ENCODE measurements around the gene FIGN.

The FIGN gene

DNA sequence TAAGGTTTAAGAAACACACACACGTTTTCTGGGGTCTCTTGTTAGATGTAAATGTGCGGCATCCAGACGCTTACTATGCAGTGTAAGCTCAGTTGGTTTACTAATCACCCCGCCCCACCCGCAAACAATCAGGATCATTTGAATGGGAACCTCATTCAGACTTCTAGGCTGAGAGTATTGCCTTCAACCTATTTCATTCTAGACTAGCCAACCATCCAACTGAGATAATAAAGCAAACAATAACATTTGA, 1.3 kb upstream of the FIGN start:
- peak; percentile 15 for DNase-seq (ENCODE audit: low spot score)

DNA sequence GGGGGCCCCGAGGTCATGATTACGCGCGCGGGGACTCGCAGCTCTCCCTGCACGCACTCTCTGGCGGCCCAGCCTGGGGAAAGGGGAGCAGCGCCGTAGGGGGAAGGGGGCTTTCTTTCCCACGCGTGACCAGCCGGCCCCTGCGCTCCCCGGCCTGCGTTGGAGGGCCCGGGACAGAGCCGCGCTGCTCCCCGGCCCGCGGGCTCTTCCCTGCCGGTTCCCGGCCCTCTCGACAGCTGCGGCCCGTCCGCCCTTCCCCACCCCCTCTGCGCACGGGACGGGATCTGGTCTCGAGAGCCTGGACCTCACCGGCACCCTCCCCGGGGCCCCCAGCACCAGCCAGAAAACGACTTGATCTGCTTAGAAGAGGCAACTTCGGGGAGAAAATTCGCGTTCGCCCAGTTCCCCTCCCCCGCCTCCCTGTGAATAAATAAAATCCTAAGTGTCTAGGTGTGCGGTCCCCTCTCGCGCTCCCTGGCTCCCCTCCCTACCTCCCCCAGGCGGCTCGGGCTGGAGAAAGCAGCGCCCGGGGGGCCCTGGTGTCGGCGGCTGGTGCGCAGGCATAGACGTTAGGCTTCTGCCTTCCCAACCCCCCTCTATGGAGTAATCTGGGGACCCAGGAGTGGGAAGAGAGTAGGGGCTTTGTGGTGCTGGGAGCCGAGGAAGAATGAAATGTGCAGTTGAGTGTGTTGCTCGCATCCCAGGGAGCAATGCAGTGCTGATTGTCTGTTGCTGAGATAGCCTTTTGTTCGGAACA, 803 bp upstream of the FIGN start:
- DNase-seq (ENCODE audit: low spot score), result no peak

DNA sequence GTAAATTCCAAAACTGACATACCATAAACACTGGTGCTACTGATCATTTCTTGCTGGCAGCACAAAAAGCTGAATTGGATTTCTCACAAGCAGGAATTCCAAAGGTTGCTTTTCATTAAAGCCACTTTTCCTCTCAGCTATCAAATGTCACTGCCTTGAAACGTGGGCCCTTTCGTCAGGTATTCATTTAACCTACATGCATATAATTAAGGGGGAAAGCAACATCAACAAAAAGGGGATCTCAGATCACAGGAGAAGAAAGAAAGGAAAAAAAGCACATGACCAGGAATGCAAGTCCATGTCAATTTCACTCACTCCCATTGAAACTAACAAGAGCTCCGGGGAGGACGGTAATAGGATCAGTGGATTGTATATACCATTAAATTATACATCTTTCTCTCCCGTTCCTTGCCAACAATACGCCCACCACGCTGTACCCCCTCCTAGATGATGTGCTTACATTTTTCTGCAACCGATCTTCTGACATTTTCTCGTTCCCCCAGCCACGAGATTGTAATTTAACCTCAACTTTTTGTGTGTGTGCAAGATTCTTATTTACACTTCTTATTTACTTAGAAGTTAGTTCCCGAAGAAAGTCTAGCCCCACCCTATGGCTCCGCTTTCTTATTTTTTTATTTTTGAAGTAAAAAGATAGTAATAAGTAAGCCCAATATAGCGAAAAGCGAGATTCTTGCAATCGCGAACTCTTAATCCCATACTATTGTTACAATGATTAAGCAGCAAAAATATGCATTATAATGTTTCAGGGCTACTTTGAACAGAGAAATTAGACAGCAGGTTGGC, 725 bp downstream of the FIGN start:
- DNase-seq (ENCODE audit: low spot score), result peak; percentile 63

DNA sequence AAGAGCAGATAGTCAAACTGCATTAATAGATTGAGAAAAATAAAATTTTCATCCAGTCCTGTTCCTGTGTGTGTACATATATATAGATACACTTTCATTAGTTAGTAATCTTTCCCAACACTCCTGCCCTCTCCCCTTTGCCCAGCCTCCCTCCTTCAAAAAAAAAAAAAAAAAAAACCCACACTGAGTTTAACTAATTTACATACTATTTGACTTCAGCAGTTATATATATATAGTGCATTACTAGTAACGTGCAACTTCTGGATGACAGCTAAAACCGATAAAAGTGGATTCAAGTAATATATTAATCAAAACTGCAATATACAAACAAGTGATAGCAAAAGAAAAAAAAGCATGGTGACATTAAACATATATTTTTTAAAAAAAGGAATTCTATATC, 1.4 kb downstream of the FIGN start:
- DNase-seq (ENCODE audit: low spot score), result no peak

DNA sequence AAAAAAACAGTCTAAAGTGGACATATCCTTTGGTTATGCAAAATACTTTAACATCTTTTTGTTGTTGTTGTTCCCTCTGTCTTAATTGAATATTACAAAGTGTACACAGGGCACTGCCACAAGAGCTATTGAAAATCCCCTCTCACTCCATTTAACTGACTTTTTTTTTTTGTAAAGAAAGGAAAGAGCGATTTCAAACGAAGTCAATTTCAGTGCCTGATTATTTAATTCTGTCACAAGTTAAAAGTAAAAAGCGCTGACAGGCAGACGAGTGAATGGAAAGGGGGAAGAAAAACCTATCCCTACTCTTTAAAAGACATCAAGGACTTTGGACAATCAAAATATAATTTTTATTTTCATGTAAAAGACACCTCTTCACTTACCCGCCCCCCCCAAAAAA, 1.9 kb downstream of the FIGN start:
- peak; percentile 12 for DNase-seq (ENCODE audit: low spot score)

DNA sequence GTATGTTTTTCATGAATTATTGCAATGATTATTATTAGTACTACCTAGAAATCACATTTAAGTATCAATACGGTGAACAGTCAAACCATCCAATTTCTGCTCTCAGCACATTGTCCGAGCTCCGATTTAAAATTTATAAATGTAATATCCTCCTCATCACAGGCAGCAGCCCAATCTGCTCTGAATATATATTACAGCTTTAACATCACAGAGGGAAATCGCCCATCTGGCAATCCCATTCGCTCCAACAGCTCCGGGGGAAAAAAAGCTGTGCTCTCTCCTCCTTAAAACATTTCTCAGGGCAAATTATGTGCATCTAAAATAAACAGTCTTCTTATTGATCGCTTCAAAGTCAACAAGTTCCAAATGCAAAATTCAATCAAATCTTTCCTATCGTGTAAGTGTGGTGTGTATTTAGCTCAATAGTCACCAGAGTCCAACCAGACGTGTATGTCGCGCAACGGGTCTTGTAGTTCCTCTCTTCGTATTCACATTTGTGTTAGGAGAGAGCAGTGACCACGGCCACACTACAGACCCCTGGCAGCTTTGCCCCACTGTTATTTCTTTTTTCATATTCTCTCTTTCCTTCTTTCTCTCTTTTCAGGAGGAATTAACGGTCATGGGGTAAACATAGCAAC, 2.4 kb downstream of the FIGN start:
- DNase-seq (ENCODE audit: low spot score), result peak; percentile 61

DNA sequence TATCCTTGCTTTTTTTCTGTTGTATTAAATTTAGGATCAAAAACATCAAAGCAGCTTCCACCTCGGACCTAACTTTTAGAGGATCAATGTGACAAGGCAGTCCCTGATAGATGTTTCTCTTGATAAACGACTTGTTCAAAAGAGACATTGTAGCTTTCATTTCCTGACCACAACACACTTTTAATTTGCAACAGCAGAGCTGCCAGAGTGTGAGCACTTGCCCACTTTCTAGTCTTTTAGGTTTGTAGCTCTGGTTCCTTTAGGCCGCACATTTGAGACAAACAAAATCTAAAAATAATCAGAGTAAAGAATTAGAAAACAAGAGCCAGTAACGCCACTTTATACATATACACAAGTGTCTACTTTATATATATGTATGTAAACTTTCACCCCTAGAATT, 3.1 kb downstream of the FIGN start:
- peak; percentile 69 for DNase-seq (ENCODE audit: low spot score)

DNA sequence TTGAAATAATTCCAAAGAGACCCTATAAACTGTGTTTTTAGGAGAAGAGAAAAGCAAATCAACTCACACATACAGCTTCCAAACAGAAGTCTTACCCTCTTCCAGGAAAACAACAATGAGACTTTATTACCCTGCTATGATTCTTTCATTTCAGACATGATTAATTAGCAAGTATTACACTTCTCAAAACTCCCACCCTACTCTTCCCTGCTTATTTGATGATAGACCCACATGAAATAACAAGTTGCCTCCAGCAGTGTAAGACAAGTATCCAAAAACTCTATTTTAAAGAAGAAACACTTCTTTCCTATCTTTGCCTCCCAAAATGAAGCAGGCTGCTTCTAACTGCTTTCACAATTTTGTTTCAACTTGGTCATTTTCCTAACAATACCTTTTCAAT, 4.1 kb downstream of the FIGN start:
- peak; percentile 53 for DNase-seq (ENCODE audit: low spot score)

DNA sequence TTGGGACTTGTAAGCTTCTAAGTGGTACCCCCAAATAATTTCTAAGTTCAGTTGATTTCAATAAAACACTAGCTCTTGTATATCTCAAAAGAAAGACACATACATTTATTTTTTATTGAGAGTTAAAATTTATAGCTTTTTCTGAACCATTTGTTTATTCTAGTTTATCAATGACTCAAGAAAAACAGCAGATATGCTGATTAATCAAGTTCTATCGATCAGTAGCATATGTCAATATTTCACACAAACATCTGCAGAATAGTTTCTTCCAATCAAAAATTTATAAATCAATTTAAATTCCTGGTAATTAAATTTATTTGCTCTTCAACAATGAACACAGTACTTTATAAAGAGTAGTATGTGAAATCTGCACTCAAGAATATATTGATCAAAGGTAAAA, 5.3 kb downstream of the FIGN start:
- DNase-seq (ENCODE audit: low spot score), result no peak

DNA sequence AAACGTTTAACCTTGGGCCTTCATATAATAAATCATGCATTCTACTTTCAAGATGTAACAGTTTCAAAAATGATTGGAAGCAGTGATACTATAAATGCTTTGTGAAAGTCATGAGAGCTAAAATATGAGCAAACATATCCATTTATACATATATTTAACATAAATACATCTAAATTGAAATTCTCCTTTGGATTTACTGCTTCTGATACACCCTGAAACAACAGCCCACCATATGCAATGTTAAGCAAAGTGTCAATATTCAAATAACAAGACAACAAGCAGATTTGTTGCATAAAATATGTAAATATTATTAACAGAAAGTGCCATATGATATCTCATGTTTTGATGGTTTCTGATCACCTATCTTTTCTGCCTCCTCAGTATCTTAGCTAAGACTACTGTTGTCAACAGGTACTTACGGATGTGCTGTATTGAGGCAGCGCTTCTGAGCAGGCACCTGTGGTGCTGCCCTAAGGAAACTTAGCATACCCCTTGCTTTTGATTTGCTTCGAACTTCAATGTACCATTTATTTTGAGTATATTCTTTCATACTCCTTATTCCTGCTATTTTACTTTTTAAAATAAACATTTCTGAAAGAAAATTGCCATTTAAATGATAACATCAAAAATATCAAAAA, 6.1 kb downstream of the FIGN start:
- no peak for DNase-seq (ENCODE audit: low spot score)

DNA sequence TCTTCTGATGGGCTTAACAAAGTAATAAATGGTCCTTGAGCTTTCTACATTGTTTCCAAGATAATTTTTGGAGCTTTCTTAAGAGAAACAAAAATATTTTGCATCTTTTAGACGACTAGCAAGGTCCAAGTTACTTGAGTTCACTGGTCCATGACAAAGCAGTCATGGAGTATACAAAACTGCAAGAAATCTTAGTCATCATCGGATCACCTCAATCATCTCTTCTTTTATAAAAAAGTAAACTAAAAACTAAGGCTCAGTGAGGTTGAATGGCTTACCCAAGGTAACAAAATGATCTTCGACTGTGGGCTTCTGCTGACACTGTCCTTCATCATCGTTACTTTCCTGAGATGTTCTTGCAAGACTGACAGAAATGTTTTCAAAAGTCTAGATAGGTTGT, 11.9 kb downstream of the FIGN start:
- no peak for DNase-seq (ENCODE audit: low spot score)

DNA sequence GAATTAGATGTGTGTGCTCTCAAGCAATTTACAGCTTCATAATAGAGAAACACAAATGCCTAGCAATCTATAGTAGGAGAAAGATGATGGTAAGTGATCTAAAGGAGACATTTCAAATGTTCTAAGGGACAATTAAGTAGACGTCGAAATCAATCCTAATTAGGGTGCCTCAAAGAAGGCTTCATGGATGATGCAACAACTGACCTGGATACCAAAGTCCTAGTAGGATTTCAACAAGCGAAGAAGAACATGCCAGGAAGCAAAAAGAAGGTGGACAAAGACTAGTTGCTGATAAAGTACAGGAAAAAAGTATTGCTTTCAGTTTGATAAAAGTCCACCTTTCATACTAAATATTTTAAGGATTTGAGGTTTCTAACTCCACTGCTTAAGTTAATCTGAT, 12.5 kb downstream of the FIGN start:
- DNase-seq (ENCODE audit: low spot score), result no peak

DNA sequence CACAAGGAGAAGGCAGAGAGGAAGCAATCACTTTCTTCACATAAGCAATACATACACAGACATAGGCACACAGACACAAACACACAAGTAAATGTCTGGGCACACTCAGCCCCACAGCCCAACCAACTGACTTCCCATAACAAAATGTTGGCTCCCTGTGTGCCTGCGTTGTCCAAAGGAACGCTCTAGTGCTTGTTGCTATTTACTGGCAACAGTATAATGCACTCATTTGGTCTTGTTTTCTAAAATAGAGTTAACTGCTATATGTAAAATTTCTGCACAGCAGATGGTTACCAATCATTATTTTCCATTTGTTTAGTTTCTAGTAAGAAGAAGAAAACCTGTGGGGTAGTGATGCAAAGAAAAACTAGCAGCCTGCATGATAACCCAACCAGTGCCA, 16.5 kb downstream of the FIGN start:
- DNase-seq (ENCODE audit: low spot score), result peak; percentile 38

DNA sequence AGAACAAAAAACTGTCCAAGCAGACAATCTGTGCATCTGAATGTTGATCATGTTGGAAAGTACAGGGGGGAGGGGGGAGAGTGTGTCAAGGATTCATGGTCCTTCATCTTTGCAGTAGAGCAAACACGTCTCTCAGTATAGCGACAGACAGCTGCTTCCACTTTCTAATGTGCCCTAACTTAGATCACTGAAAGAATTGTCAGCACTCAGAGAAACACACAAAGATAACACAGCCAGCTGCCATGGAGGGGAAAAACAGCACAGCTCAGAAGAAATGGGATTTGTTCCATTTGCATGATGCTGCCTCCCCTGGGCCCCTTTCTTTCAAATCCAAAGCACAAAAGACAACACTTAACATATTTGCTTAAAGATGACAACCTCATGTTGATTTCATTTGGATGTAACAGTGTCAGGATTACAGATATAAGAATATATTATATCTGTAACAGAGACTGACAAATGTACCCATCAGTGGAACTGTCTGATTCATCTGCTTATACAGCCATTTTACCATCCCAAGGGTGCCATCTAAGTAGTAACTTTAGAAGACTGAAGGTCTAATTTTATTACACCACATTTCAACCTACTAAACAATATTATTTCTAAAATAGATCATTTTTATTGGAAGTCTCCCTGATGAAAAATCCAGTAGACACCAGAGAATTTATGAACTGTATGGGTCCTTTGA, 17.7 kb downstream of the FIGN start:
- DNase-seq (ENCODE audit: low spot score), result no peak

DNA sequence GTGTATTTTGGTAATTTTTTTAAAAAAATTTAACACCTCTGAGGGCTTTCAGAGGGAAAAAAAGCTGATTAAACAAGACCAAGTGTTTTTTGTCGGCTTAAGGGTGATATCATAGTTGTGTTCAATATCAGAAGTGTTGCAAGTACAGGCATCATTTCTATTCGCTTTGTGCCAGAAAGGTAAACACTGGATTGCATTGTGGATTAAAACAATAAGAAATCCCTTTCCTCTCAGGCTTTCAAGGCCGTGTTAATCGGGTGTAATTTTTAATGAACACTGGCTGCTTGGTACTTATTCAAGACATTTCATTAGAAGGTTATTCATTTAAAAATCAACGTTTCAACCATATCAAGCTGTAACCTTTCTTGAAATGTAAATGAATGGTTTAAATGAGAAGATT, 18.3 kb downstream of the FIGN start:
- DNase-seq (ENCODE audit: low spot score), result no peak

DNA sequence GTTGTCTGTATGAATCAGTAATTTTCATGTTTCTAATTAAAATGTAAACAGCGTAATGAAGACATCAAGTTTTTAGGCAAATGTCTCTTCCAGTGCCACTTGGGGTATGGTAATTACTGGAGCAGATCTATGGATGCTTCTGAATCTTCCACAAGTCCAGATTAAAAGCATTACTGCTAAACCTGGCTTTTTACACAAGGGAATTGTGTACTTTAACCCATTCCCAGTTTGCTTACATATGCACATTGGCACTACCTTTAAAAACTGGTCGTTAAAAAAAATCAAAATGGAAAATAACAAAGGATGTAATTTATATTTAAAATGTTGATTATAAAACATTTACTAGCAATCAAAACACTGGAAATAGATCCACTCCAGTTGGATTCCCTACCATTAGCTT, 19.7 kb downstream of the FIGN start:
- no peak for DNase-seq (ENCODE audit: low spot score)

DNA sequence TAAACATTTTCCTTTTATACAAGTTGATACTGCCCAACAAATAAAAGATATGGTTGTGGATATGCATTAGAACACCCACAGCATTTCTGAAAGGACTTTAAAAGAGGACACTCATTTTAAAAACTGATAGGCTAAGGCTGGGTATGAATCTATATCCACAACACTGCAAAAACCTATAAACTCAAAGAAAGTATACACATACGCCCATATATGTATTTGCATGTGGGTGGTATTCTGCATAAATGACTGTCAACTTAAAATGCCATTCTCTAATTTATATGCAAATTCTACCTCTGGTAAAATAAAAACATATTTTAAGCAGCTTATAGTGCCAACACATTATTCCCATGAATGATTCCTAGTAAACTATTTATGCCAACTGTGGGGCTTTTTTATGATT, 20.1 kb downstream of the FIGN start:
- no peak for DNase-seq (ENCODE audit: low spot score)

DNA sequence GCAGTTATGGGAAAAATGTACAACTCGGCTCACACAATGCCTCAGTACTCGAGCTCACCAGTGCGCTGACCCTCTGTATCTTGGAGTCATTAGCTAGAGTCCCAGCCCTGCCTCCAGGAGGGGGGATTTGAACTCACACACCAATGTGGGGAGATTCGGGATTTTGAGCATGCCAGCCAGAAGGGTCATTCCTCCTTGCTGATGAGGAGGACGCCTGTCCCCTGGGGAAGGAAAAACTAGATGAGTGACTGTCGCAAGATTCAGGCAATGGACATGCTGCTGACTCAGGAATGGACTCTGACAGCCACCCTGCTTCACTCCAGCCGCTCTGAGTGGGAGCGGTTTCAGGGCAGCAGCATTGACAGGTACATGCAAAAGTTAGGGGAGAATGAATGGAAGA, 20.6 kb downstream of the FIGN start:
- no peak for DNase-seq (ENCODE audit: low spot score)

DNA sequence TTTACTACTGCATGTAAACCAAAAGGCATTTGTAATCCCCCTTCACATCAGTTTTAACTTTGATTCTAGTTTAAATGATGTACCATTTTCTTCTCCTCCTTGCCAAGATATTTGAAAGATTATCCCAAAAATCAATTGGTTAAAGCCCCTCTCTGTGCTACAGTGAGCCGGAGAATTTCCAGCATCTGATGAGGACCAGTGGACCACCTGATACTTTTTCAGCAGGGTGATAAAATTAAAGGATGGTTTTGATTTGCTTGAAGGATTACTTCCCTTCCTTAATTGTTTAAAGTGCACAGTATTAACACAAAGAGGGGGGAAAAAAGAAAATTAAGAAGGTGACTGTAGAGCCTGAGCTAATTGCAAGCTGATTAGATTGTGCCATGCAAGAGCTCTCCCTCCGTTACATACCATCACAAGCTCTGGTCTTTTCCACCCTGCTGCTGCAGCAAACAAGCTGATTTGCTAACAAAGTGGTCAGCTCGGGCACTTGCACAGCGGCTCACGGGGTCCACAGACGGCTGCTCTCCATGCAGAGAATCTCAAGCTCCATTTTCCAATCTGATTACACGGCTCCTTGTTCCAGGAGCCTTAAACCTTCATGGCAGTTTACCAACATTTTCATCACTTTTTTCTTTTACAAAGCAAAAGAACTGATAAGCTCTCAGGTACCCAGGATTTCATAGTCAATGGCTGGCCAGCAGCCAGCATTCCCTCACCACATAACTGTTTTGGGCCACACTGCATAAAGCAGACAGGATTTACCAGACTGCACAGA, 22.1 kb downstream of the FIGN start:
- DNase-seq (ENCODE audit: low spot score), result no peak

DNA sequence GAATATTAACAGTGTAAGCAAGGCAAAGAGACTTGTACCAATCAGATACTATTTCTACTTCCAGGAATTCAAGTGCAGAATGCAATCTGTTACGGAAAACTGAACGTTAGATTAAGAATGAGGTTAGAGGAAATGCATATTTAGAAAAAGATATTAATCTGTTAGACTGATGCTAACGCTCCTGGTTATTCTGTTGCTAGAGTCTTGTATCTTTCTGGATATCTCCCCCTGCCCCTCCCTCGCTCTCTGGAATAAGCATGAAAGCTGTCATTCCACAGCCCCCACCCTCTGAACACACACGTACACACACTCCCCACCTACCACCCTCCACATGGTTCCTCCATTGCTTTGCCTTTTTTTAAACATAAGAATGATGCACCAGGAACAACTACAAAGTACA, 24.1 kb downstream of the FIGN start:
- no peak for DNase-seq (ENCODE audit: low spot score)

DNA sequence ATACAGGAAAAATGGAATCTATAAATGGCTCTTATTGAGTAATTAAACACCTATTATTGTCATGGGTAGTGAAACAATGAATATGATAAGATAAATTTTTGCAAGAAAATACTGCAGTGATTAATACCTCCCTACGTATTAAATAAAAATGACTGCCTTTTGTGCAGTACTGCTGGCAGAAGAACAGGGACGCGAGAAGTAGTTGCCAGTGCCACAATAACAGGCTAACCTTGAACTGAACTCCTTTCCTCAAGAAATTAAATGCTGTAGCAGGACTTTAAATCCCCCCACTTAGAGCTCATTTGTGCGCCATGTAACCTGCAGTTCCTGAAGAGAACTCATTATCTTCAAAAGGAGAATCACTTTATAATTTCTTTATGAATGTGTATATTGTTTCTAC, 24.6 kb downstream of the FIGN start:
- no peak for DNase-seq (ENCODE audit: low spot score)

DNA sequence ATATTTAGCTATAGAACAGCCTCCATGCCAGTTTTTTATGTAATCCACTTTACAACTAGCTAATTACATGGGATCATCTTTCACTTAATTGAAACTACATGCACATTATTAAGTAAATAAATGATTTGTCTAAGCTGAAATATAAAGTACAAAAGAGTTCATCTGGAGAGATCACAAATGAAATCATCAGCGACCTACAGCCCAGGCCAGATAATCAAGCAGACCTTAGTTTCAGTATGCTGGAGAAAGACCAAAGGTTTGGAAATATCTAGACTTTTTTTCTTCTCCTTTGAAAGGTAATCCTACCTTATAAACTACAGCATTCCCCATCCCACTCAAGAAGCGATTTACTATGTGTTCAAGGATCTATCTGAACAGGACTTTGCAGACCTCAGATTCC, 26.5 kb downstream of the FIGN start:
- DNase-seq (ENCODE audit: low spot score), result no peak
